Limb (tissue), 2 donors: ENCODE results near the gene DPYSL4.

Source experiments
- DNase-seq, 2 donors: peaks; one replicate each; pipeline ENCODE4 v3.0.0-alpha.2; 2016; ENCODE audit errors: extremely low spot score in 2 of 2

The DPYSL4 gene

GRCh38 chr10:132163826-132164515 is 22.8 kb upstream of the DPYSL4 start:
- no peak for DNase-seq

- DNase-seq: no peak
These were observed 21.9 kb upstream of the DPYSL4 start for GRCh38 chr10:132164761-132165278.

- no peak for DNase-seq
These were observed 21.2 kb upstream of the DPYSL4 start for GRCh38 chr10:132165416-132165980.

GRCh38 chr10:132166216-132166950 is 20.4 kb upstream of the DPYSL4 start:
- DNase-seq: no peak

GRCh38 chr10:132167041-132167674 is 19.6 kb upstream of the DPYSL4 start:
- DNase-seq: no peak

- no peak for DNase-seq
These were observed 18.8 kb upstream of the DPYSL4 start for GRCh38 chr10:132167976-132168375.

GRCh38 chr10:132168571-132169030 is 18.1 kb upstream of the DPYSL4 start:
- DNase-seq: no peak

GRCh38 chr10:132169031-132169765 is 17.6 kb upstream of the DPYSL4 start:
- DNase-seq: no peak

- no peak for DNase-seq
These were observed 16.8 kb upstream of the DPYSL4 start for GRCh38 chr10:132169766-132170560.

GRCh38 chr10:132170561-132171361 is 16.0 kb upstream of the DPYSL4 start:
- no peak for DNase-seq

- no peak for DNase-seq
These were observed 14.4 kb upstream of the DPYSL4 start for GRCh38 chr10:132172091-132173066.

GRCh38 chr10:132173185-132173584 is 13.6 kb upstream of the DPYSL4 start:
- no peak for DNase-seq

GRCh38 chr10:132174237-132174636 is 12.5 kb upstream of the DPYSL4 start:
- no peak for DNase-seq

GRCh38 chr10:132175408-132175807 is 11.3 kb upstream of the DPYSL4 start:
- DNase-seq: no peak

GRCh38 chr10:132175907-132176581 is 10.7 kb upstream of the DPYSL4 start:
- no peak for DNase-seq

GRCh38 chr10:132176623-132177500 is 9.9 kb upstream of the DPYSL4 start:
- no peak for DNase-seq

GRCh38 chr10:132178046-132178445 is 8.7 kb upstream of the DPYSL4 start:
- DNase-seq: no peak
